K562 (cell line): Measurements from ENCODE around the gene PTH2. TPM values are rescaled to one million over a fixed set of nuclear protein-coding genes. Genes with fewer than 3 reads are reported as not detected.

Experiments used
- BHLHE40 ChIP-seq: IDR thresholded peaks from 2 replicates; pipeline ENCODE4 v1.6.1; 2011; ENCODE audit warnings: low read length, improper control_type of control experiment
- BMI1 ChIP-seq: fragments of 150-350 bp; IDR thresholded peaks from 2 replicates; pipeline ENCODE4 v1.6.1; 2014; ENCODE audit warnings: low read length
- CSDE1 ChIP-seq, 2 experiments: fragments of 450-650 bp; IDR thresholded peaks; 2 replicates each; pipeline ENCODE4 v1.6.1; 2016; ENCODE audit warnings: mild to moderate bottlenecking in 1 of 2
- CXXC5 ChIP-seq: fragments of 250-450 bp; sonication (Bioruptor Pico); IDR thresholded peaks from 2 replicates; pipeline ENCODE4 v1.8.0; 2022; ENCODE audit warnings: inconsistent platforms, mild to moderate bottlenecking, moderate library complexity
- E2F3 ChIP-seq: fragments of 250-450 bp; sonication (Bioruptor Pico); IDR thresholded peaks from 2 replicates; pipeline ENCODE4 v1.4.0; 2020; ENCODE audit warnings: mild to moderate bottlenecking
- EP400 ChIP-seq: fragments of 450-650 bp; IDR thresholded peaks from 2 replicates; pipeline ENCODE4 v1.6.1; 2017; ENCODE audit warnings: antibody characterized with exemption, mild to moderate bottlenecking, moderate library complexity
- ID3 ChIP-seq, 2 experiments: fragments of 250-450 bp in 1 of 2; fragments of 450-650 bp in 1 of 2; sonication (Bioruptor Pico) in 1 of 2; IDR thresholded peaks; 2 replicates each; pipeline versions ENCODE4 v1.6.1 to v1.8.0; 2016 to 2021; ENCODE audit warnings: mild to moderate bottlenecking in 2 of 2, moderate library complexity in 2 of 2, missing compliant biosample characterization in 1 of 2, missing genetic modification characterization in 1 of 2
- KDM2B ChIP-seq: fragments of 250-450 bp; sonication (Bioruptor Pico); IDR thresholded peaks from 2 replicates; pipeline ENCODE4 v1.8.0; 2021; ENCODE audit warnings: mild to moderate bottlenecking, moderate library complexity
- MCM2 ChIP-seq: fragments of 450-650 bp; IDR thresholded peaks from 2 replicates; pipeline ENCODE4 v1.6.1; 2017; ENCODE audit warnings: low read depth, mild to moderate bottlenecking
- MTA1 ChIP-seq: fragments of 450-650 bp; IDR thresholded peaks from 2 replicates; pipeline ENCODE4 v1.6.1; 2017; ENCODE audit warnings: borderline replicate concordance
- NR1H2 ChIP-seq: sonication (generic); formaldehyde crosslinking; IDR thresholded peaks from 2 replicates; pipeline ENCODE4 v1.4.0; 2020; ENCODE audit warnings: mild to moderate bottlenecking, missing genetic modification reagents
- PHB2 ChIP-seq: fragments of 450-650 bp; IDR thresholded peaks from 2 replicates; pipeline ENCODE4 v1.6.1; 2017; ENCODE audit warnings: low read depth
- PHF21A ChIP-seq: fragments of 450-650 bp; IDR thresholded peaks from 2 replicates; pipeline ENCODE4 v1.6.1; 2017; ENCODE audit warnings: low read depth, borderline replicate concordance
- PRDM10 ChIP-seq: fragments of 450-650 bp; IDR thresholded peaks from 2 replicates; pipeline ENCODE4 v1.6.1; 2018; ENCODE audit not compliant: partially characterized antibody
- TRIM28 ChIP-seq: fragments of 450-650 bp; IDR thresholded peaks from 2 replicates; pipeline ENCODE4 v1.6.1; 2017
- ZBED1 ChIP-seq: IDR thresholded peaks from 2 replicates; pipeline ENCODE4 v1.6.1; 2014
- ZNF407 ChIP-seq: fragments of 450-650 bp; IDR thresholded peaks from 2 replicates; pipeline ENCODE4 v1.6.1; 2016; ENCODE audit warnings: low read depth
- polyA plus RNA-seq, 8 experiments: library from polyadenylated mRNA; depleted of rRNA in 4 of 8; stranded (reverse) in 5 of 8; unstranded in 3 of 8; fragments of >200 nt; fragmentation: Nextera tagmentation in 2 of 8; fragmentation: Illumina TruSeq in 1 of 8; extraction: Ambion mirVana in 2 of 8; extraction: Trizol in 1 of 8; gene quantifications; 2 replicates each; pipeline versions ENCODE4 v1.2.1 to v1.2.3, GENCODE V29; 2011 to 2014; ENCODE audit warnings: inconsistent platforms in 1 of 8, missing spikeins in 1 of 8
- total RNA-seq, 7 experiments: library from RNA; depleted of rRNA in 6 of 7; stranded (reverse); fragments of >200 nt in 6 of 7; fragmentation: Illumina TruSeq in 2 of 7; extraction: Trizol in 2 of 7; gene quantifications; 2 replicates each; pipeline versions ENCODE4 v1.2.1 to v1.2.3, GENCODE V29; 2011 to 2021; ENCODE audit warnings: low replicate concordance in 1 of 7

Gene PTH2
- total and polyA plus RNA-seq, 9 of the 15 experiments (the other 6 are each of a cell fraction or from before 2014, with no cell fraction given) = 1.3 TPM; not detected in 8

- TF ChIP-seq ZNF407 = no peak
- TF ChIP-seq ZBED1 = no peak
- 0 out of 2 replicates have a peak, but pooled peaks have one; percentile 49 for TF ChIP-seq NR1H2 (CRISPR knock-in tag)
- TF ChIP-seq TRIM28 = no peak
- no peak for TF ChIP-seq EP400
- TF ChIP-seq MCM2 = no peak
- TF ChIP-seq MTA1 = no peak
- TF ChIP-seq PRDM10 = peak; percentile 56
- TF ChIP-seq BHLHE40 = 0 out of 2 replicates have a peak, but pooled peaks have one; percentile 17
- TF ChIP-seq E2F3 (CRISPR knock-in tag) = peak; percentile 56; the same call in 1 of the 2 replicates
- peak; percentile 76 for TF ChIP-seq CXXC5 (CRISPR knock-in tag)
- TF ChIP-seq CSDE1 (IDR thresholded peaks at IDR 0.05) = peak in 1 of 2 experiments; percentile 94; a peak in 2 of 4 replicates
- TF ChIP-seq PHF21A = no peak
- TF ChIP-seq ID3 (CRISPR knock-in tag; IDR thresholded peaks at IDR 0.05) = no peak
- TF ChIP-seq ID3 (tag; IDR thresholded peaks at IDR 0.05) = no peak
- TF ChIP-seq PHB2 = no peak
- peak; percentile 70; the same call in 1 of the 2 replicates for TF ChIP-seq BMI1
- no peak for TF ChIP-seq KDM2B (CRISPR knock-in tag)
Observed at GRCh38 chr19:49421039-49421877, 2.0 kb downstream of the PTH2 start (continued).
